Measurements from ENCODE around the gene EML6. TPM values are rescaled to one million over a fixed set of nuclear protein-coding genes. Genes with fewer than 3 reads are reported as not detected.

Gene EML6
- total and polyA plus RNA-seq, 5 donors from 2014 or later, result 0.06 to 0.59 (median 0.33) TPM; not detected in 1

DNA sequence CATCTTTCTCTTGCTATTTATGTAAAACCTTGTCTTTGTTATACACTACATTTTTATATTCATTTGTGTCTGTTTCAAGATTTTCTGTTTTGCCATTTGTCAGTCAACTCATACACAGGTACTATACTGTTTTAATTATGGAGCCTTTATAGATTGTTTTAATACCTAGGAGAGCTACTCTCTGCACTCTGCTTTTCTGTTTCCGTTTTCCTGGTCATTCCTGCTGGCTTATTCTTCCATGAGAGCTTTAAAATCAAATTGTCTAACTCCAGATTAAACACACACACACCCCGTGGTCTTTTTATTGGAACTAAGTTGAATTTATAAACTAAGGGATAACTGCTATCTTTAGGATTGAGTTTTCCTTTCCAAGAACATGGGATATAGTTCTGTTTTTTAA is 165.6 kb downstream of the EML6 start:
- H3K27ac ChIP-seq (ENCODE audit: insufficient read depth, low read length, poor library complexity, severe bottlenecking), result no peak overlapping the region
- peaks cover 9% of the 10 kb centered on the region for H3K27me3 ChIP-seq (ENCODE audit: control insufficient read depth, insufficient read depth, low read length)
- ATAC-seq (ENCODE audit: low read depth in 2 of 2), result no peak
- no peaks in the 10 kb centered on the region for H3K36me3 ChIP-seq (ENCODE audit: control insufficient read depth, insufficient read depth, low read length)
- no peak overlapping the region for H3K4me3 ChIP-seq (ENCODE audit: low read depth, low read length)
- no peaks in the 10 kb centered on the region for H3K9me3 ChIP-seq (ENCODE audit: control insufficient read depth in 2 of 2, low read length in 2 of 2)
- H3K4me1 Mint-ChIP-seq, result no peaks in the 10 kb centered on the region
- no peaks in the 10 kb centered on the region for H3K9me3 Mint-ChIP-seq
- no peak overlapping the region for H3K4me3 Mint-ChIP-seq
- no peaks in the 10 kb centered on the region for H3K36me3 Mint-ChIP-seq
- peaks cover 26% of the 10 kb centered on the region for H3K27me3 Mint-ChIP-seq
- DNase-seq, result no peak
- no peak overlapping the region for H3K27ac Mint-ChIP-seq
- no peaks in the 10 kb centered on the region for H3K4me1 ChIP-seq (ENCODE audit: control insufficient read depth, insufficient read depth, low read length, poor library complexity, severe bottlenecking)

DNA sequence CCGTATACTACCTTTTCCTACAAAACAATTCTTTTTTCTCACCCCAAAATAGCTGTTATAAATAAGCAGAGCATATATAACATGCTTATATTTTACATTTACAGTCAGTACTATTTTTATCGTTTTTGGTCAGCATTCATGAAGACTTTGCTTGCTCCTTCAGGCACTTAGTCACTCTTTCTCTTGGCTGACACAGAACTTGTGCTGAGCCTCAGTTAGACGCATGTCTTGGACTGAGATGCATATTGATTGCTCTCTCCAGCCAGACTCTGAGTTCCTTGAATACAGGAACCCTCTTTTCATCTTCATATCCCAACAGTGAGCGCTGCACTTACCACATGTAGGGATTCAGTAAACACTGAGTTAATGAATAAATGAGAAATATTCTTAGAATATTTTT is 168.4 kb downstream of the EML6 start:
- Histone ChIP-seq H3K27ac (ENCODE audit: insufficient read depth, low read length, poor library complexity, severe bottlenecking) (no peak overlapping the region), H3K9me3 (ENCODE audit: control insufficient read depth in 2 of 2, low read length in 2 of 2) (no peaks in the 10 kb centered on the region), H3K4me1 (ENCODE audit: control insufficient read depth, insufficient read depth, low read length, poor library complexity, severe bottlenecking) (no peaks in the 10 kb centered on the region), H3K27me3 (ENCODE audit: control insufficient read depth, insufficient read depth, low read length) (peaks cover 9% of the 10 kb centered on the region), H3K4me3 (ENCODE audit: low read depth, low read length) (no peak overlapping the region), H3K36me3 (ENCODE audit: control insufficient read depth, insufficient read depth, low read length) (no peaks in the 10 kb centered on the region)
- DNase-seq (no peak), ATAC-seq (ENCODE audit: low read depth in 2 of 2) (no peak)
- no peak overlapping the region for H3K27ac Mint-ChIP-seq
- no peaks in the 10 kb centered on the region for H3K36me3 Mint-ChIP-seq
- peaks cover 13% of the 10 kb centered on the region for H3K27me3 Mint-ChIP-seq
- peaks cover 0 to 4% (median 0%) of the 10 kb centered on the region in 4 donors for H3K4me1 Mint-ChIP-seq
- no peak overlapping the region for H3K4me3 Mint-ChIP-seq
- H3K9me3 Mint-ChIP-seq, result peaks cover 0 to 6% (median 0%) of the 10 kb centered on the region in 7 donors

DNA sequence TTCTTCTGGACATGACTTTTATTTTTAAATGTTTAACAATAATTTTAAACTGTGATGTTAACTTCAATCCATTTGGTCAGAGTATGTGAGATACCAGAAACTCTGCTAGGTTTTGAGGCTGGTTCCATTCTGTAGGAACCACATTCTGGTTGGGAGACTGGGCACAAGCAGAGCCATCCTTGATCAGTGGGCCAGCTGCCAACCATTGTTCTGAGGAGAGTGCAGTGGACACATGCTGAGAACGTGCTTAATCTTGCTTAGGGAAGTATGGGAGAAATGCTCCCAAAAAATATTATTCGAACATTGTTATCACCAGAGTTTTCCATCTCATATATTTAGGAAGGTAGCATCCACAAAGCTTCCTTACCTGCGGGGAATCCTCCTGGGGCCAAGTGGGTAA is 171.0 kb downstream of the EML6 start:
- Mint-ChIP-seq H3K9me3 (peaks cover 0 to 6% (median 0%) of the 10 kb centered on the region in 7 donors), H3K27me3 (peaks cover 9% of the 10 kb centered on the region), H3K4me3 (no peak overlapping the region), H3K4me1 (peaks cover 10 to 29% (median 16%) of the 10 kb centered on the region in 4 donors), H3K27ac (peak overlapping the region in 1 of 3 donors; percentile 13), H3K36me3 (no peaks in the 10 kb centered on the region)
- no peak for ATAC-seq (ENCODE audit: low read depth in 2 of 2)
- no peaks in the 10 kb centered on the region for H3K36me3 ChIP-seq (ENCODE audit: control insufficient read depth, insufficient read depth, low read length)
- no peak overlapping the region for H3K27ac ChIP-seq (ENCODE audit: insufficient read depth, low read length, poor library complexity, severe bottlenecking)
- peaks cover 20% of the 10 kb centered on the region for H3K4me1 ChIP-seq (ENCODE audit: control insufficient read depth, insufficient read depth, low read length, poor library complexity, severe bottlenecking)
- no peak overlapping the region for H3K4me3 ChIP-seq (ENCODE audit: low read depth, low read length)
- no peaks in the 10 kb centered on the region for H3K9me3 ChIP-seq (ENCODE audit: control insufficient read depth in 2 of 2, low read length in 2 of 2)
- DNase-seq, result no peak
- peaks cover 4% of the 10 kb centered on the region for H3K27me3 ChIP-seq (ENCODE audit: control insufficient read depth, insufficient read depth, low read length)

- H3K4me1 ChIP-seq (ENCODE audit: control insufficient read depth, insufficient read depth, low read length, poor library complexity, severe bottlenecking), result peaks cover 20% of the 10 kb centered on the region
- no peak for ATAC-seq (ENCODE audit: low read depth in 2 of 2)
- Mint-ChIP-seq H3K9me3 (peaks cover 0 to 6% (median 0%) of the 10 kb centered on the region in 7 donors), H3K36me3 (no peaks in the 10 kb centered on the region), H3K4me3 (no peak overlapping the region), H3K27ac (peak overlapping the region in 1 of 3 donors; percentile 84), H3K4me1 (peaks cover 10 to 30% (median 16%) of the 10 kb centered on the region in 4 donors), H3K27me3 (no peaks in the 10 kb centered on the region)
- no peak for DNase-seq
- peaks cover 4% of the 10 kb centered on the region for H3K27me3 ChIP-seq (ENCODE audit: control insufficient read depth, insufficient read depth, low read length)
- H3K4me3 ChIP-seq (ENCODE audit: low read depth, low read length), result no peak overlapping the region
- no peaks in the 10 kb centered on the region for H3K36me3 ChIP-seq (ENCODE audit: control insufficient read depth, insufficient read depth, low read length)
- H3K9me3 ChIP-seq (ENCODE audit: control insufficient read depth in 2 of 2, low read length in 2 of 2), result no peaks in the 10 kb centered on the region
- no peak overlapping the region for H3K27ac ChIP-seq (ENCODE audit: insufficient read depth, low read length, poor library complexity, severe bottlenecking)
These were observed 172.3 kb downstream of the EML6 start for GRCh38 chr2:54895730-54896129.

- H3K27me3 ChIP-seq (ENCODE audit: control insufficient read depth, insufficient read depth, low read length), result no peaks in the 10 kb centered on the region
- DNase-seq (peak in 2 of 3 donors; percentile 63 to 80), ATAC-seq (ENCODE audit: low read depth in 2 of 2) (peak; percentile 79 to 81)
- H3K27ac Mint-ChIP-seq, result peak overlapping the region; percentile 85 to 92 (median 92)
- peak overlapping the region; percentile 64 for H3K4me3 ChIP-seq (ENCODE audit: low read depth, low read length)
- peaks cover 0 to 6% (median 0%) of the 10 kb centered on the region in 7 donors for H3K9me3 Mint-ChIP-seq
- H3K4me1 Mint-ChIP-seq, result peaks cover 10 to 30% (median 16%) of the 10 kb centered on the region in 4 donors
- H3K27ac ChIP-seq (ENCODE audit: insufficient read depth, low read length, poor library complexity, severe bottlenecking), result peak overlapping the region; percentile 30
- peak overlapping the region; percentile 8 to 76 (median 62) for H3K4me3 Mint-ChIP-seq
- peaks cover 20% of the 10 kb centered on the region for H3K4me1 ChIP-seq (ENCODE audit: control insufficient read depth, insufficient read depth, low read length, poor library complexity, severe bottlenecking)
- H3K36me3 Mint-ChIP-seq, result no peaks in the 10 kb centered on the region
- H3K27me3 Mint-ChIP-seq, result no peaks in the 10 kb centered on the region
- no peaks in the 10 kb centered on the region for H3K9me3 ChIP-seq (ENCODE audit: control insufficient read depth in 2 of 2, low read length in 2 of 2)
- no peaks in the 10 kb centered on the region for H3K36me3 ChIP-seq (ENCODE audit: control insufficient read depth, insufficient read depth, low read length)
These were observed 174.2 kb downstream of the EML6 start for GRCh38 chr2:54897420-54898310.

- Mint-ChIP-seq H3K9me3 (peaks cover 0 to 6% (median 0%) of the 10 kb centered on the region in 7 donors), H3K4me1 (peaks cover 10 to 31% (median 17%) of the 10 kb centered on the region in 4 donors), H3K27me3 (no peaks in the 10 kb centered on the region), H3K4me3 (peak overlapping the region in 3 of 4 donors; percentile 61 to 76 (median 64)), H3K27ac (peak overlapping the region; percentile 85 to 92 (median 92)), H3K36me3 (no peaks in the 10 kb centered on the region)
- DNase-seq (no peak), ATAC-seq (ENCODE audit: low read depth in 2 of 2) (no peak)
- no peaks in the 10 kb centered on the region for H3K36me3 ChIP-seq (ENCODE audit: control insufficient read depth, insufficient read depth, low read length)
- H3K27ac ChIP-seq (ENCODE audit: insufficient read depth, low read length, poor library complexity, severe bottlenecking), result no peak overlapping the region
- H3K27me3 ChIP-seq (ENCODE audit: control insufficient read depth, insufficient read depth, low read length), result no peaks in the 10 kb centered on the region
- no peaks in the 10 kb centered on the region for H3K9me3 ChIP-seq (ENCODE audit: control insufficient read depth in 2 of 2, low read length in 2 of 2)
- peaks cover 20% of the 10 kb centered on the region for H3K4me1 ChIP-seq (ENCODE audit: control insufficient read depth, insufficient read depth, low read length, poor library complexity, severe bottlenecking)
- H3K4me3 ChIP-seq (ENCODE audit: low read depth, low read length), result no peak overlapping the region
These were observed 175.2 kb downstream of the EML6 start for GRCh38 chr2:54898456-54899226.

DNA sequence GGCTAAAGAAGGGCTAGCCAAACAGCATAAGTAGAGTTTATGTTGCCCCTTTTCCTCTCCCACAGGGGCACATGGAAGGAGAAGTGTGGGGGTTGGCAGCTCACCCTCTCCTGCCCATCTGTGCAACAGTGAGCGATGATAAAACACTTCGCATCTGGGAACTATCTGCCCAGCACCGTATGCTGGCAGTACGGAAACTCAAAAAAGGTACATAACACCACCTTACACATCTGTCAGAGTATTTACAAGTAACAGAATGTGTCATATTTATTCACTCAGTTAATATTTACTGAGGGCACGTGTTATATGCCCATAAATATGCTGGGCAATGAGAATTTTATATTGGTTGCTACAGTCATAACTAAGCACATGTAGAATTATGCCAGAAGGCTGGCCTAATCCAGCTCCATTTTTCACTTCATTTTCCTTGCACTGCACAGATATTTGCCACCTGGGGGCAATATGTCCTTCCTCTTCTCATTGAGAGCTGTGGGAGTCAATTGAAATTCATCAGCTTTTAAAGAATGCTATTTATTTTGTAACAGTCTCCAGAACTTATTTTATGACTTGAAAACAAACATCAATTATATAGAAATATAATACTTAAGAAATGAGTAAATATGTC is 176.2 kb downstream of the EML6 start:
- Mint-ChIP-seq H3K4me3 (no peak overlapping the region), H3K4me1 (peaks cover 18 to 41% (median 25%) of the 10 kb centered on the region in 4 donors), H3K27ac (peak overlapping the region in 1 of 3 donors; percentile 75), H3K27me3 (no peaks in the 10 kb centered on the region), H3K36me3 (peaks cover 5% of the 10 kb centered on the region), H3K9me3 (peaks cover 0 to 6% (median 0%) of the 10 kb centered on the region in 7 donors)
- Histone ChIP-seq H3K27ac (ENCODE audit: insufficient read depth, low read length, poor library complexity, severe bottlenecking) (no peak overlapping the region), H3K9me3 (ENCODE audit: control insufficient read depth in 2 of 2, low read length in 2 of 2) (no peaks in the 10 kb centered on the region), H3K36me3 (ENCODE audit: control insufficient read depth, insufficient read depth, low read length) (no peaks in the 10 kb centered on the region), H3K4me1 (ENCODE audit: control insufficient read depth, insufficient read depth, low read length, poor library complexity, severe bottlenecking) (peaks cover 20% of the 10 kb centered on the region), H3K27me3 (ENCODE audit: control insufficient read depth, insufficient read depth, low read length) (no peaks in the 10 kb centered on the region), H3K4me3 (ENCODE audit: low read depth, low read length) (no peak overlapping the region)
- DNase-seq, result peak in 2 of 3 donors; percentile 19 to 27
- no peak for ATAC-seq (ENCODE audit: low read depth in 2 of 2)
